NCI-H1694 (cell line): Measurements from ENCODE around the gene HSF4.

Experiments used
- DNase-seq: peaks from one replicate; lab custom pipeline; 2025; lab: John Stamatoyannopoulos, UW

The HSF4 gene

GRCh38 chr16:67184995-67185650, 20.6 kb downstream of the HSF4 start:
- DNase-seq, result peak; percentile 24

GRCh38 chr16:67185651-67186134, 21.1 kb downstream of the HSF4 start:
- no peak for DNase-seq

DNA sequence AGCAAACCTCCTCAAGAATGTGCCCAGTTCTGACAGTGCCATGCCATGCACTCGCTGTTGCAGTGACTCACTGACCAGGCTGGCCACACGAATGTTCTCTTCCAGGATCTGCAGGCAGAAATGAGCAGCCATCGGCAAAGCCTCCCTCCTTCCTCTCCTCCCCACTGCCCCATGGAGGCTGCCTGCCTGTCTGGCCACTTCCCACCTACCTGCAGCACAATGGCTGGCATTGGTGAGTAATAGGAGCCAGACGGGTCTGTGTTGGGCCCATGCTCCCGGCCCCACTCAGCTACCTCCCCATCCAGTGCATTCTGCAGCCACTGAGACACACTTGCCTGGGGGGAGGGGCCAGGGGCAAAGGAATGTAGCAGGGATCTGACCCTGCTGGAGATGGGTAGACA, 22.0 kb downstream of the HSF4 start:
- DNase-seq, result no peak

DNA sequence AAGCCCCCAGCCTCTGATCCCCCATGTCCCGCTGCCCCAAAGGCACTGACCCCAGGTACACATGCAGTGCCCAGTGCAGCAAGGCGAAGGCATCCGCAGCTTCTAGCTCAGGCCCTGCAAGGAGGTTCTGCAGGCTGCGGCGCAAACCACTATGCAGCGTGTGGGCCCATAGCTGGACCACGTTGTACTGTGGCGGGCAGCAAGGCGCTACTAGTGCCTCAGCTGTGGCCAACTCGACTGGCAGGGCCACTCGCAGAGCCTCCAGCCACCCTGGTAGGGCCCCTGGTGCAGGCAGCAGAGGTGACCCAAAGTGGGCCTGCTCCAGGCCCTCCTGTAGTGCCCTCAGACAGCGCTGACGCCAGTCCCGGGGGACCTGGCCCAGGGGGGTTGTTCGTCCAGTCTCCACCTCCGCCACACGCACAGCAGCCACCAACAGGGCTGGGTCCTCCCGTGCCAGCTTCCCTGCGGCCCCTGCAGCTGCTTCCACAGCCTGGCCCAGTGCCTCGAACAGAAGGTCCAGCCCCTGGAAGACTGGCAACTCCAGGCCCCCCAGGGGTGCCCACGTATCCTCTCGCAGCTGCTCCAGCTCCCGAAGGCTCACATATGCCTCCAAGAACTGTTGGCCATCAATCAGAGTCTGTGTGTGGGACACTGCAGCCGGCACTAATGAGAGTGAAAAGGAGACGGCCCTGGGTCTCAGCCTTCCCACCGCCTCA, 22.8 kb downstream of the HSF4 start:
- no peak for DNase-seq

- no peak for DNase-seq
These were observed 23.8 kb downstream of the HSF4 start for GRCh38 chr16:67188323-67188722.

DNA sequence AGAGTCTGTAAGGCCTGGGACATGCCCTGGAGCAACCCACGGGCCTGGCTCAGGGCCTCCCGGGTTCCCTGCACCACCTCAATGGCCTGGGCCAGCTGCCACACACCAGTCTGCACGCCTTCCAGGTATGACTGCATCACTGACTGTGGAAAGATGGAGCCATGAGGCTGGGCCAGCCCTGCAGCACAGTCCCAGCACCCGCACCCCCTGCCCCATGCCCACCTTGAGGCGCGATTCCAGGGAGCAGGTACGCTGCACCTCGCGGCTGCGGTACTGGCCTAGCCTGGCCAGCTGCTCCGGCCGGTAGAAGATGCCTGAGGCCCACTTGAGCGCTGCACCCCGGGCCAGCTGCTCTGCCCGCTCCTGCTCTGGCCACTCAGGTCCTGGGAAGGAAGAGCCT, 24.3 kb downstream of the HSF4 start:
- no peak for DNase-seq

- no peak for DNase-seq
These were observed 25.5 kb downstream of the HSF4 start, which contains the start of gene EXOC3L1 for GRCh38 chr16:67190041-67190440. TSS of gene EXOC3L1 (minus strand) at chr16:67190136. CDS start at chr16:67189676, 460 bp downstream.

- DNase-seq, result no peak
These were observed 26.2 kb downstream of the HSF4 start for GRCh38 chr16:67190448-67191399.

- DNase-seq, result no peak
These were observed 27.0 kb downstream of the HSF4 start for GRCh38 chr16:67191411-67191994.

DNA sequence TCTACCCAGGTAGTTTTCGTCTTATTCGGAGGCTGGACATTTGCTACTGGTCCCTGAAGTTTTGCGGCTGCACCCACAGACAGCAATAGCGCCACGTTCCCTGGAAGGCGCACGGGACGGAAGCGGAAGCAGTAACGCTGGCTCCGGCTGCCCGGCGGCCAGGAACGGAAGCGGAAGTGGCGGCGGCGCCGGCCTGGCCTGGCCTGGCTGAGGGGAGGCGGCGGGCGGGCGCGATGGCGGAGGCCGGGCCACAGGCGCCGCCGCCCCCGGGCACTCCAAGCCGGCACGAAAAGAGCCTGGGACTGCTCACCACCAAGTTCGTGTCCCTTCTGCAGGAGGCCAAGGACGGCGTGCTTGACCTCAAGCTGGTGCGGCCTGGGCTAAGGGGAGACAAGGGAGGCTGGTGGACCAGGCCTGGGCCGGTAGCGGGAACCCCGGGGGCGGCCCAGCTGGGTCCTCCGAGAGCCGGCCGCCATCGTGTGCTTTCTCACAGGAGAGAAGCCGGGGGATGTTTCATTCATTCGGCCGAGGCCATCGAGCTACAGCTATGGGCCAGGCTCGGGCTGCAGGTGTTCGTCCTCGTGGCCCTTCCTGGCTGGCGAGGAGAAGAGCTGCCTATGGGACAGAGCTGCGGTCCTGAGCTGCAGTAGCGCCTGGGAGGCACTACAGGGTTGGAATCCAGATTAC, 27.6 kb downstream of the HSF4 start, which contains the start of gene E2F4:
E2F4 (plus strand) TSS at position 161 of the 687 bp plus-strand sequence; CDS start at position 234, 73 bp downstream.
- peak; percentile 42 for DNase-seq

- DNase-seq, result no peak
These were observed 28.3 kb downstream of the HSF4 start for GRCh38 chr16:67192781-67193361.

DNA sequence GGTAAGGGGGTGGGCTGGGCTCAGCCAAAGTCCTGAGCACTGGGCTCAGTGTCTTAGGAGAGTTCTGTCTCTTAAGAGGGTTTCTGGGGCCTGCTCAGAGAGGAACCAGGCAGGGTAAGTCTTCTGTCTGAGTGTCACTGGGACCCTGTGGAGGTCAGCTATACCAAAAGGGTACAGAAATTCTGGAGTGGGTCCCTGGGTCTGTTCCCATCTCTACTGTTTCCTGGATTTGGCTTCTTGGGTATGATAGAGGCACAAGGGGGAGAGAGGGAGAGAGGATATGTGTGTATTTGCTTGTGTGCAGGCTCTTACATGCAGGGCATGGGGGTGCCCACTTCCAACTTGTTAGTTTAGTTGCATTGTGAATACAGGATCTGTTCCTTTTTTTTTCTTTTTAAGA, 29.0 kb downstream of the HSF4 start:
- DNase-seq, result no peak

GRCh38 chr16:67194260-67194659, 29.7 kb downstream of the HSF4 start:
- no peak for DNase-seq

GRCh38 chr16:67195676-67196075, 31.1 kb downstream of the HSF4 start:
- no peak for DNase-seq

DNA sequence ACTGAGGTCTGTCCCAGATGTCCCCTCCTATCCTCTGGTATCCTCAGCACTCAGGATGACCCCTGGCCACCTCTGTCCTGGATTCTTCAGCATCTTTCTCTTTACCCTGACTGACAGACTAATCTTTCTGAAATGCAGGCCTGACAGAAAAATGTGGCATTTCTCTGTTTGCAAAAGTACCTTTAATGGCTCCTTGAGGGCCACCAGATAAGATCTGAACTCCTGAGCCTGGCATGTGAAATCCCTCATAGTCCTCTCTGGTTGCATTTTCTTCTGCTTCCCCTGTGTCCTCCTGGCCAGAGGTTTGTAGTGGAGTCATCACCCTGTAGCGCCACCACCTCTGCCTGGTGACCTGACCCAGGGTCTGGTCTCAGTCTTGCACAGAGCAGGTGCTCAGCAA, 32.3 kb downstream of the HSF4 start:
- DNase-seq, result no peak

- DNase-seq, result no peak
These were observed 33.2 kb downstream of the HSF4 start for GRCh38 chr16:67197704-67198103.

- DNase-seq, result peak; percentile 34
These were observed 33.7 kb downstream of the HSF4 start for GRCh38 chr16:67198238-67198734.

- no peak for DNase-seq
These were observed 34.7 kb downstream of the HSF4 start, which contains the start of gene ELMO3 for GRCh38 chr16:67199011-67199807. TSS of gene ELMO3 (plus strand) at chr16:67199131. CDS start at chr16:67199327, 196 bp downstream.

GRCh38 chr16:67199808-67200198, 35.3 kb downstream of the HSF4 start:
- DNase-seq, result no peak

DNA sequence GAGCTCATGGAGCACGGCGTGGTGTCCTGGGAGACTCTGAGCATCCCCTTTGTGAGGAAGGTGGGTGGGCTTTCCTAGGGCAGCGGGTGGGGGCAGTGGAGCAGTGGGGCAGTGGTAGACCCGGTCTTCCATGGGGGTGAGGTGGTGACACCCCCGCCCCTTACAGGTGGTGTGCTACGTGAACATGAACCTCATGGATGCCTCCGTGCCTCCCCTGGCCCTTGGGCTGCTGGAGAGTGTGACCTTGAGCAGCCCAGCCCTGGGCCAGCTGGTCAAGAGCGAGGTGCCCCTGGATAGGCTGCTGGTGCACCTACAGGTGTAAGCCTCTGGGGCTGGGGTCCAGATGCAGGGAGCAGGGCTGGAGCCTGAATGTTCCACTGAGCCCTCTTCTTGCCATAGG, 35.9 kb downstream of the HSF4 start:
- no peak for DNase-seq
